Mesendoderm (in vitro differentiated cells): ENCODE data around the gene FRAT2.

Source experiments
- DNase-seq: peaks from one replicate; pipeline ENCODE4 v3.0.0; 2013
- H2AK5ac ChIP-seq: 2 replicates; pipeline ENCODE4 v1.6.1; 2013; ENCODE audit warnings: low read length, inconsistent platforms
- H2BK120ac ChIP-seq: 2 replicates; pipeline ENCODE4 v1.6.1; 2013; ENCODE audit warnings: low read depth, mild to moderate bottlenecking, low read length, moderate library complexity, mixed read lengths
- H2BK15ac ChIP-seq: replicated peaks from 2 replicates; pipeline ENCODE4 v1.6.1; 2013; ENCODE audit warnings: low read depth, mild to moderate bottlenecking, moderate library complexity
- H2BK5ac ChIP-seq: 2 replicates; pipeline ENCODE4 v1.6.1; 2013; ENCODE audit warnings: low read length, inconsistent platforms
- H3K18ac ChIP-seq: 2 replicates; pipeline ENCODE4 v1.6.1; 2013; ENCODE audit warnings: mild to moderate bottlenecking, low read length, mixed read lengths
- H3K23ac ChIP-seq: one replicate; pipeline ENCODE4 v1.6.1; 2013; ENCODE audit warnings: low read length
- H3K27ac ChIP-seq: 2 replicates; pipeline ENCODE4 v1.5.1; 2013; ENCODE audit warnings: low read depth, mild to moderate bottlenecking, inconsistent platforms, low read length, moderate library complexity
- H3K27me3 ChIP-seq: 2 replicates; pipeline ENCODE4 v1.6.1; 2013; ENCODE audit warnings: low read length, control low read depth, mild to moderate bottlenecking, inconsistent platforms; ENCODE audit not compliant: insufficient read depth, poor library complexity
- H3K36me3 ChIP-seq: 2 replicates; pipeline ENCODE4 v1.6.1; 2013; ENCODE audit warnings: low read length, inconsistent platforms; ENCODE audit not compliant: control insufficient read depth, insufficient read depth
- H3K4ac ChIP-seq: one replicate; pipeline ENCODE4 v1.6.1; 2013; ENCODE audit warnings: low read depth, mild to moderate bottlenecking, low read length, moderate library complexity
- H3K4me1 ChIP-seq: 2 replicates; pipeline ENCODE4 v1.6.1; 2013; ENCODE audit warnings: low read depth, low read length, inconsistent platforms; ENCODE audit not compliant: control insufficient read depth
- H3K4me2 ChIP-seq: 2 replicates; pipeline ENCODE4 v1.6.1; 2013; ENCODE audit warnings: low read length
- H3K4me3 ChIP-seq: 2 replicates; pipeline ENCODE4 v1.5.1; 2013; ENCODE audit warnings: mild to moderate bottlenecking, low read length
- H3K56ac ChIP-seq: one replicate; pipeline ENCODE4 v1.6.1; 2013; ENCODE audit warnings: low read length
- H3K79me1 ChIP-seq: 2 replicates; pipeline ENCODE4 v1.6.1; 2013; ENCODE audit warnings: low read length, inconsistent platforms
- H3K79me2 ChIP-seq: 2 replicates; pipeline ENCODE4 v1.6.1; 2013; ENCODE audit warnings: mild to moderate bottlenecking, low read length; ENCODE audit not compliant: control insufficient read depth, insufficient read depth
- H3K9ac ChIP-seq: 2 replicates; pipeline ENCODE4 v1.6.1; 2013; ENCODE audit warnings: low read length, inconsistent platforms
- H4K5ac ChIP-seq: one replicate; pipeline ENCODE4 v1.6.1; 2013; ENCODE audit warnings: low read length
- H4K8ac ChIP-seq: one replicate; pipeline ENCODE4 v1.6.1; 2013; ENCODE audit warnings: low read depth, mild to moderate bottlenecking, control low read depth, low read length, moderate library complexity
- WGBS: extraction: QIAGEN DNeasy Blood & Tissue Kit; methylation state at CpG from one replicate; pipeline ENCODE4 v1.1.7; 2013; ENCODE audit warnings: low lambda C conversion rate, missing lambda C conversion rate; ENCODE audit not compliant: insufficient coverage; ENCODE audit errors: extremely low coverage; 5-methylcytosine and 5-hydroxymethylcytosine counted together

Gene FRAT2

GRCh38 chr10:97314671-97315070 is 19.9 kb downstream of the FRAT2 start:
- Histone ChIP-seq H3K36me3 (no peaks in the 10 kb centered on the region), H3K4me1 (no peaks in the 10 kb centered on the region), H3K9ac (no peak overlapping the region), H2AK5ac (no peak overlapping the region), H2BK120ac (no peak overlapping the region), H3K27me3 (no peaks in the 10 kb centered on the region), H3K79me1 (no peaks in the 10 kb centered on the region), H3K56ac (no peak overlapping the region), H3K27ac (no peak overlapping the region), H2BK5ac (no peak overlapping the region), H4K5ac (no peak overlapping the region), H3K23ac (no peak overlapping the region), H3K4ac (no peak overlapping the region), H3K79me2 (no peaks in the 10 kb centered on the region), H4K8ac (no peak overlapping the region), H3K18ac (no peak overlapping the region), H3K4me2 (no peak overlapping the region), H3K4me3 (no peak overlapping the region), H2BK15ac (no peak overlapping the region)
- no peak for DNase-seq
- no CpG with 5 or more reads among the region's 4 CpGs for WGBS

GRCh38 chr10:97312897-97313296 is 21.6 kb downstream of the FRAT2 start:
- Histone ChIP-seq H3K9ac (no peak overlapping the region), H3K23ac (no peak overlapping the region), H2BK120ac (no peak overlapping the region), H4K8ac (no peak overlapping the region), H3K4me3 (no peak overlapping the region), H4K5ac (no peak overlapping the region), H3K18ac (no peak overlapping the region), H3K4me2 (no peak overlapping the region), H3K27ac (no peak overlapping the region), H2BK15ac (no peak overlapping the region), H3K4me1 (no peaks in the 10 kb centered on the region), H3K4ac (no peak overlapping the region), H3K36me3 (no peaks in the 10 kb centered on the region), H2BK5ac (no peak overlapping the region), H3K56ac (no peak overlapping the region), H3K27me3 (no peaks in the 10 kb centered on the region), H3K79me2 (no peaks in the 10 kb centered on the region), H2AK5ac (no peak overlapping the region), H3K79me1 (no peaks in the 10 kb centered on the region)
- no CpG with 5 or more reads among the region's 6 CpGs for WGBS
- no peak for DNase-seq

GRCh38 chr10:97311111-97311626 is 23.4 kb downstream of the FRAT2 start:
- no peak overlapping the region for H3K18ac ChIP-seq
- no peak overlapping the region for H3K4ac ChIP-seq
- no peak overlapping the region for H2AK5ac ChIP-seq
- H2BK120ac ChIP-seq, result no peak overlapping the region
- no peak overlapping the region for H3K56ac ChIP-seq
- no peak overlapping the region for H4K8ac ChIP-seq
- no peak for DNase-seq
- no peak overlapping the region for H3K9ac ChIP-seq
- H3K23ac ChIP-seq, result no peak overlapping the region
- WGBS, result no CpG with 5 or more reads among the region's 4 CpGs
- no peaks in the 10 kb centered on the region for H3K4me1 ChIP-seq
- no peak overlapping the region for H2BK5ac ChIP-seq
- no peak overlapping the region for H3K4me3 ChIP-seq
- no peaks in the 10 kb centered on the region for H3K79me2 ChIP-seq
- H3K36me3 ChIP-seq, result no peaks in the 10 kb centered on the region
- no peak overlapping the region for H3K4me2 ChIP-seq
- no peak overlapping the region for H3K27ac ChIP-seq
- H3K27me3 ChIP-seq, result no peaks in the 10 kb centered on the region
- H2BK15ac ChIP-seq, result no peak overlapping the region
- no peak overlapping the region for H4K5ac ChIP-seq
- H3K79me1 ChIP-seq, result no peaks in the 10 kb centered on the region

- H3K56ac ChIP-seq, result no peak overlapping the region
- H3K27ac ChIP-seq, result no peak overlapping the region
- no peak overlapping the region for H3K4ac ChIP-seq
- no peak overlapping the region for H2BK15ac ChIP-seq
- no peaks in the 10 kb centered on the region for H3K79me1 ChIP-seq
- no peak overlapping the region for H3K9ac ChIP-seq
- H3K27me3 ChIP-seq, result no peaks in the 10 kb centered on the region
- H2BK5ac ChIP-seq, result no peak overlapping the region
- no peak overlapping the region for H3K18ac ChIP-seq
- no peak overlapping the region for H3K4me2 ChIP-seq
- no peak overlapping the region for H4K8ac ChIP-seq
- H3K79me2 ChIP-seq, result no peaks in the 10 kb centered on the region
- H4K5ac ChIP-seq, result no peak overlapping the region
- no peak overlapping the region for H2AK5ac ChIP-seq
- H3K36me3 ChIP-seq, result no peaks in the 10 kb centered on the region
- H3K23ac ChIP-seq, result no peak overlapping the region
- DNase-seq, result no peak
- no peak overlapping the region for H2BK120ac ChIP-seq
- H3K4me1 ChIP-seq, result no peaks in the 10 kb centered on the region
- no CpG with 5 or more reads among the region's 10 CpGs for WGBS
- no peak overlapping the region for H3K4me3 ChIP-seq
Measured at GRCh38 chr10:97307866-97308780, 26.4 kb downstream of the FRAT2 start.

GRCh38 chr10:97307441-97307840 is 27.1 kb downstream of the FRAT2 start:
- Histone ChIP-seq H3K27ac (no peak overlapping the region), H3K4me1 (no peaks in the 10 kb centered on the region), H2BK120ac (no peak overlapping the region), H3K79me2 (no peaks in the 10 kb centered on the region), H2BK15ac (no peak overlapping the region), H3K4me3 (no peak overlapping the region), H3K36me3 (no peaks in the 10 kb centered on the region), H3K79me1 (no peaks in the 10 kb centered on the region), H3K4me2 (no peak overlapping the region), H3K9ac (no peak overlapping the region), H3K18ac (no peak overlapping the region), H3K27me3 (no peaks in the 10 kb centered on the region), H2BK5ac (no peak overlapping the region), H3K4ac (no peak overlapping the region), H3K23ac (no peak overlapping the region), H4K8ac (no peak overlapping the region), H4K5ac (no peak overlapping the region), H3K56ac (no peak overlapping the region), H2AK5ac (no peak overlapping the region)
- no CpG with 5 or more reads among the region's 1 CpG for WGBS
- DNase-seq, result no peak
